Parathyroid adenoma (tissue), 2 donors: ENCODE results near the gene SLC22A8.
A peak's percentile ranks its signal among the peaks of the same experiment; 100 is the strongest.

Experiments used
- H2AFZ ChIP-seq: fragments of 300-600 bp; sonication (generic); one replicate; pipeline ENCODE4 v1.7.0; 2017; ENCODE audit warnings: antibody characterized with exemption, mild to moderate bottlenecking
- H3K27ac ChIP-seq: fragments of 300-600 bp; sonication (generic); one replicate; pipeline ENCODE4 v1.7.0; 2017
- H3K27me3 ChIP-seq: fragments of 300-600 bp; sonication (generic); one replicate; pipeline ENCODE4 v1.7.0; 2017; ENCODE audit warnings: low read length; ENCODE audit not compliant: control insufficient read depth, insufficient read depth
- H3K36me3 ChIP-seq: fragments of 300-600 bp; sonication (generic); one replicate; pipeline ENCODE4 v1.7.0; 2017; ENCODE audit warnings: low read length; ENCODE audit not compliant: control insufficient read depth, insufficient read depth
- H3K4me1 ChIP-seq: fragments of 300-600 bp; sonication (generic); one replicate; pipeline ENCODE4 v1.7.0; 2017; ENCODE audit warnings: control low read depth
- H3K4me2 ChIP-seq: fragments of 300-600 bp; sonication (generic); one replicate; pipeline ENCODE4 v1.7.0; 2017; ENCODE audit warnings: low read length
- H3K4me3 ChIP-seq: fragments of 300-600 bp; sonication (generic); one replicate; pipeline ENCODE4 v1.7.0; 2017; ENCODE audit warnings: low read depth, low read length
- H3K79me2 ChIP-seq: fragments of 300-600 bp; sonication (generic); one replicate; pipeline ENCODE4 v1.7.0; 2017; ENCODE audit warnings: control low read depth
- H3K9ac ChIP-seq: fragments of 300-600 bp; sonication (generic); one replicate; pipeline ENCODE4 v1.7.0; 2017; ENCODE audit warnings: mild to moderate bottlenecking
- H3K9me3 ChIP-seq: fragments of 300-600 bp; sonication (generic); one replicate; pipeline ENCODE4 v1.7.0; 2017; ENCODE audit warnings: low read length; ENCODE audit not compliant: control insufficient read depth
- TF ChIP-seq, protein P1 (sequence below): fragments of 300-600 bp; sonication (generic); IDR thresholded peaks from one replicate; pipeline ENCODE4 v1.7.0; 2017; ENCODE audit warnings: antibody characterized with exemption, mild to moderate bottlenecking
- donor health status: primary hyperparathyroidism.

The SLC22A8 gene

DNA sequence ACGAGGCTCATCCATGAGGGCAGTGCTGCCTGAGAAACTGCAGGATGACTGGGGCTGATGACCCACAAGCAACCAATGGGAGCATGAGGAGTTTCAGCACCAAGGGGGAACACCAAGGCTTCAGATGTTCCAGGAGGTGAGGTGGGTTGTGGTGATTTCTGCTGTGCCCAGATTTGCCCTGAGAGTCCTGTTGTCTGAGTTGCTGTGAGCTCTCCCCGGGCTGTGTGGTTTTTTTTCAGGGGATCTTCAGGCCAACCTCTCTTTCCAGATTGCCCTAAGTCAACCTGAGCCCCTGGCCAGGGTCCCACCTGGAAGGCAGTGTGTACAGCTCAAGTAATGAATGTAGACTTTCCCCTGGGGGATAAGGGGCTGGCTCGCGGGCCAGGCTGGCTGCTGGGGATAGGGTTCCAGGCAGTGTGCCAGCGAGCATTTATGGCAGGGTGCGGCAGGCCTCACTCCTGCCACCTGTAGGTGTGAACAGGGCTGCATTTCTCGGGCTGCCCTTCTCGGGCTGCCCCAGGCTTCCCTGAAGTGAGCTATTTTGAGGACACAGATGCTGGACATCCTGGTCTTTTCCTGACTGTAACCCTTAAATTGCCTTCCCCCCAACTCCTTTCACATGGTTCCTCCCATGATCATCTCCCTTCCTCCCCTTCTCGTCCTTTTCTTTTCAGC lies 40.7 kb downstream of the SLC22A8 start:
- TF ChIP-seq, protein P1, sequence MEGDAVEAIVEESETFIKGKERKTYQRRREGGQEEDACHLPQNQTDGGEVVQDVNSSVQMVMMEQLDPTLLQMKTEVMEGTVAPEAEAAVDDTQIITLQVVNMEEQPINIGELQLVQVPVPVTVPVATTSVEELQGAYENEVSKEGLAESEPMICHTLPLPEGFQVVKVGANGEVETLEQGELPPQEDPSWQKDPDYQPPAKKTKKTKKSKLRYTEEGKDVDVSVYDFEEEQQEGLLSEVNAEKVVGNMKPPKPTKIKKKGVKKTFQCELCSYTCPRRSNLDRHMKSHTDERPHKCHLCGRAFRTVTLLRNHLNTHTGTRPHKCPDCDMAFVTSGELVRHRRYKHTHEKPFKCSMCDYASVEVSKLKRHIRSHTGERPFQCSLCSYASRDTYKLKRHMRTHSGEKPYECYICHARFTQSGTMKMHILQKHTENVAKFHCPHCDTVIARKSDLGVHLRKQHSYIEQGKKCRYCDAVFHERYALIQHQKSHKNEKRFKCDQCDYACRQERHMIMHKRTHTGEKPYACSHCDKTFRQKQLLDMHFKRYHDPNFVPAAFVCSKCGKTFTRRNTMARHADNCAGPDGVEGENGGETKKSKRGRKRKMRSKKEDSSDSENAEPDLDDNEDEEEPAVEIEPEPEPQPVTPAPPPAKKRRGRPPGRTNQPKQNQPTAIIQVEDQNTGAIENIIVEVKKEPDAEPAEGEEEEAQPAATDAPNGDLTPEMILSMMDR = peak; percentile 37
- Histone ChIP-seq H3K79me2 (no peaks in the 10 kb centered on the region), H2AFZ (no peak overlapping the region), H3K4me1 (no peaks in the 10 kb centered on the region), H3K4me2 (no peak overlapping the region), H3K36me3 (no peaks in the 10 kb centered on the region), H3K4me3 (no peak overlapping the region), H3K9ac (no peak overlapping the region), H3K9me3 (no peaks in the 10 kb centered on the region), H3K27me3 (no peaks in the 10 kb centered on the region), H3K27ac (no peak overlapping the region)

DNA sequence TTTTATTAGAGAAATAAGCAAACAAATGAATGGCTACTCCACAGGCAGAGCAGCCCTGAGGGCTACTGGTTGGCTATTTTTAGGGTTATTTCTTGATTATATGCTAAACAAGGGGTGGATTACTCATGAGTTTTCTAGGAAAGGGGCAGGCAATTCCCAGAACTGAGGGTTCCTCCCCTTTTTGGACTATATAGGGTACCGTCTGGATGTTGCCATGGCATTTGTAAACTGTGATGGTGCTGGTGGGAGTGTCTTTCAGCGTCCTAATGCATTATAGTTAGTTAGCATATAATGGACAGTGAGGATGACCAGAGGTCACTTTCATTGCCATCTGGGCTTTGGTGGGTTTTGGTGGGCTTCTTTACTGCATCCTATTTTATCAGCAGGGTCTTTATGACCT lies 50.1 kb downstream of the SLC22A8 start:
- H3K79me2 ChIP-seq = no peaks in the 10 kb centered on the region

DNA sequence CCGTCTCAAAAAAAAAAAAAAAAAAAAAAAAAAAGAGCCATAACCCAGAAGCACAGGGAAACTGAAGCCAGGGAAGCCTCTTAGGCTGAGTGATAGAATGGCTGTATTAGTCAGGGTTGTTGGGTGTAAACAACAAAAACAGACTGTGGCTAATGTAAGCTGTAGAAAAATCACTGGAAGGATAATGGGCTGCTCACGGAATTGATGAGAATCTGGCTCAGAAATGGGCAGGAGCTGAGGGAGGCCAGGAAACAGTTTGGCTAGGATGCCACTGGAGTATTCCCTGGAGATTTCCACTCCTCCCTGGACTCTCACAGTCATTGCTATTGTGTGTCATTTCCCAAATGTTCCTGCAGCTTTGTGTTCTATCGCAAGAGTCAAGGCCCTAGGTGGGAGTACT lies 53.2 kb downstream of the SLC22A8 start:
- H3K4me3 ChIP-seq = no peak overlapping the region
- H3K27ac ChIP-seq = no peak overlapping the region
- no peaks in the 10 kb centered on the region for H3K36me3 ChIP-seq
- H3K4me1 ChIP-seq = peaks cover 11% of the 10 kb centered on the region
- TF ChIP-seq, protein P1 = no peak
- H3K9ac ChIP-seq = no peak overlapping the region
- no peak overlapping the region for H2AFZ ChIP-seq
- H3K9me3 ChIP-seq = no peaks in the 10 kb centered on the region
- no peak overlapping the region for H3K4me2 ChIP-seq
- H3K27me3 ChIP-seq = no peaks in the 10 kb centered on the region
- no peaks in the 10 kb centered on the region for H3K79me2 ChIP-seq

More for the DNA sequence above, 50.1 kb downstream of the SLC22A8 start:
- H3K27me3 ChIP-seq = no peaks in the 10 kb centered on the region
- no peak overlapping the region for H3K4me3 ChIP-seq
- no peaks in the 10 kb centered on the region for H3K36me3 ChIP-seq
- no peaks in the 10 kb centered on the region for H3K9me3 ChIP-seq
- no peak overlapping the region for H3K27ac ChIP-seq
- no peak overlapping the region for H3K9ac ChIP-seq
- TF ChIP-seq, protein P1 = no peak
- no peaks in the 10 kb centered on the region for H3K4me1 ChIP-seq
- no peak overlapping the region for H3K4me2 ChIP-seq
- no peak overlapping the region for H2AFZ ChIP-seq

DNA sequence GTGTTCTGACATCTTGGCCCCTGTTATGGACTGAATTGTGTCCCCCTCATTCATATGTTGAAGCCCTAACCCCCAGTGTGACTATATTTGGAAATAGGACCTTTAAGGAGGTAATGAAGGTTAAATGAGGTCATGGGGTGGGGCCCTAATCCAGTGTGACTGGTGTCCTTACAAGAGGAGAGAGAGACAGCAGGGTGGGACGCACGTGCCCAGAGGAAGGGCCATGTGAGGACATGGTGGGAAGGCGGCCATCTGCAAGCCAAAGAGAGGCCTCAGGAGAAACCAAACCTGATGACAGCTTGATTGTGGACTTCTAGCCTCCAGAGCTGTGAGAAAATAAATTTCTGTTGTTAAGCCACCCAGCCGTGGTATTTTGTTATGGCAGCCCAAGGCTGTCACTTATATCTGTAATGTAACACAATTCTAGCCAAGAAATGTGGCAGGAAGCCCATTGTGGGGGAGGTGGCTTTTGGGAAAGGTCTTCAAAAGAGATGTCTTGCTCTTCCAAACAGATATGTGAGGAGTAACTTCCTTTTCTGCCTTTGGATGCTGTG lies 54.5 kb downstream of the SLC22A8 start:
- TF ChIP-seq, protein P1 = no peak
- no peak overlapping the region for H3K27ac ChIP-seq
- H3K36me3 ChIP-seq = no peaks in the 10 kb centered on the region
- peaks cover 11% of the 10 kb centered on the region for H3K4me1 ChIP-seq
- no peak overlapping the region for H3K9ac ChIP-seq
- H3K9me3 ChIP-seq = no peaks in the 10 kb centered on the region
- H3K4me2 ChIP-seq = no peak overlapping the region
- H3K4me3 ChIP-seq = no peak overlapping the region
- H2AFZ ChIP-seq = no peak overlapping the region
- no peaks in the 10 kb centered on the region for H3K79me2 ChIP-seq
- no peaks in the 10 kb centered on the region for H3K27me3 ChIP-seq
